LHCN-M2 (cell line): Measurements from ENCODE around the gene S100A8. TPM values are rescaled to one million over a fixed set of nuclear protein-coding genes. Genes with fewer than 3 reads are reported as not detected.

ENCODE experiments used
- DNase-seq: peaks from one replicate; pipeline ENCODE4 v3.0.0-alpha.2; 2012; ENCODE audit warnings: low read depth
- total RNA-seq: library from RNA; depleted of rRNA; stranded (reverse); fragments of >200 nt; gene quantifications from 2 replicates; pipeline ENCODE4 v1.2.3, GENCODE V29; 2014

Gene S100A8
- total RNA-seq, 1 experiment from 2014 or later, result not detected

DNA sequence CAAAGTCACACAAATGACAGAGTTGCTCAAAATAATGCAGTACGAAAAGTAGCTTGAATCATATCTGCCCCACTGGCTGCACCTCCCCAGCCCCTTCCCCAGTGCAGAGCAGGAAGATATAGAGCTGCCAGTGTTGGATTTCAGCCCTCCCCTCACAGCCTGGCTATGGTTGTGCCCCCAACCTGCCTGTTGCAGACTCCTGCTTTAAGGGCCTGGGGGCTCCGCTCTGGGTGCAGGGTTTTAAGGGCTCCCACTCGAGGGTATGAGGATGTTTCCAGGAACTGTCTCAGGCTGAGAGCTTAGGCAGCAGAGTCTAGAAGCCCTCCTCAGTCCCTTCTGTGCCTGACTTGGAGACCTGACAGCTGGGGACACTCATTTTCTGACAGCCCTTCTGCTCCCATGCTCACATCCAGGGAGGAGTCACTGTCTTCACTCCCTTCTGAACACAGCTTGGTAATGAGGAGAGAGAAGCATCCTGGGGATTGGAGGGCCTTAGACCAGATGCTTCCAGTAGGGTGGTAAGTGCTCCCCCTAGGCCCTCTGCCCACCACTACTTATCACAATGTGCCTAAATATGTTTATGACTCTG, 28.6 kb downstream of the S100A8 start:
- no peak for DNase-seq

GRCh38 chr1:153361480-153362109, 29.3 kb downstream of the S100A8 start:
- no peak for DNase-seq

- no peak for DNase-seq
These were observed 30.0 kb downstream of the S100A8 start for GRCh38 chr1:153360592-153361479.

- DNase-seq, result no peak
These were observed 30.7 kb downstream of the S100A8 start for GRCh38 chr1:153360190-153360589.

GRCh38 chr1:153359241-153359640, 31.6 kb downstream of the S100A8 start:
- no peak for DNase-seq

DNA sequence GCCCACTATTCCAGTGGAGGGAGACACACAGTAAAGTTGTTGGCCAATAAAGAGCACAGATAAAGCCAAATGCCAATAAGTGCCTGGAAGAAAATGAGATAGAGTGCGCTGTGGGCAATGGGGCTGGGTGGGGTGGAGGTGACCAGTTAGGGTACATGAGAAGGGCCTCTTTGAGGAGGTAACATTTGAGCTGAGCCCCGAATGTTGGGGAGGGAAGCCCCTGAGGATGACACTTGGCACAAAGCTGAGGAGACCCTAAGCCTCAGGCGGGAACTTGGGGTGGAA, 32.2 kb downstream of the S100A8 start:
- no peak for DNase-seq

- DNase-seq, result no peak
These were observed 32.8 kb downstream of the S100A8 start, which contains the start of gene S100A9 for GRCh38 chr1:153357853-153358690. Gene S100A9 (plus strand): TSS chr1:153357854. CDS start chr1:153358284, 430 bp downstream.

GRCh38 chr1:153357076-153357852, 33.6 kb downstream of the S100A8 start:
- DNase-seq, result no peak

DNA sequence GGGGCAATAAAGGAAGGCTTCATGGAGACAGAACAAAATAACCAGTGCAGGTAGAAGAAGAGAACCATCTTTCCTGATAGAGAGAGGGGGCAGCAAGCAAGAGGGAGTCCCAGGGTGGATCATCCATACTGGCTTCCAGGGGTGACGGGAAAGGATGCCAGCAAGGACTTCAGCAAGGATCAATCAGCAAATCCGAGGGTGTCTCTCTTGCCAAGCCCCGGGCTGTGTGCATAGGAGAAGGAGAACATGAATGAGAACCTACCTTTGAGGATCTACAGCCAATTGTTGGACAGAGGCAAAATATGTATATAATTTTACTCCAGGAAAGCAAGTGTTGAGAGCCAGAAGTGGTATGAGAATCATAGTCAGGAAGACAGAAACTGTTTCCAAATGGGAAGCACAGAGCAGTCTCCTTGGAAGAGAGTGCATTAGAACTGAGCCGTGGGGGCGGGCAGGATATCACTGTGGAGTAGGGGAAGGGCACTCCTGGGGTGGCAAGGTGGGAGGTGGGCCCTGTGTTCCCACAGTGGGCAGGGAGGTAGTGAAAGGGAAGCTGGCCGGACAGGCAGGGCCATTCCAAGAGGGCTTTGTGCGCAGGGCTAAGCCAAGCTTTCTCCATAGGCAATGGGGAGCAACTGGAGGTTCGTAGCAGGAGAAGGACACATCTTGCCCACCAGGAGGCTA, 34.3 kb downstream of the S100A8 start:
- no peak for DNase-seq

- peak; percentile 27 for DNase-seq
These were observed 35.3 kb downstream of the S100A8 start for GRCh38 chr1:153355445-153356071.

- no peak for DNase-seq
These were observed 36.2 kb downstream of the S100A8 start for GRCh38 chr1:153354515-153355193.

DNA sequence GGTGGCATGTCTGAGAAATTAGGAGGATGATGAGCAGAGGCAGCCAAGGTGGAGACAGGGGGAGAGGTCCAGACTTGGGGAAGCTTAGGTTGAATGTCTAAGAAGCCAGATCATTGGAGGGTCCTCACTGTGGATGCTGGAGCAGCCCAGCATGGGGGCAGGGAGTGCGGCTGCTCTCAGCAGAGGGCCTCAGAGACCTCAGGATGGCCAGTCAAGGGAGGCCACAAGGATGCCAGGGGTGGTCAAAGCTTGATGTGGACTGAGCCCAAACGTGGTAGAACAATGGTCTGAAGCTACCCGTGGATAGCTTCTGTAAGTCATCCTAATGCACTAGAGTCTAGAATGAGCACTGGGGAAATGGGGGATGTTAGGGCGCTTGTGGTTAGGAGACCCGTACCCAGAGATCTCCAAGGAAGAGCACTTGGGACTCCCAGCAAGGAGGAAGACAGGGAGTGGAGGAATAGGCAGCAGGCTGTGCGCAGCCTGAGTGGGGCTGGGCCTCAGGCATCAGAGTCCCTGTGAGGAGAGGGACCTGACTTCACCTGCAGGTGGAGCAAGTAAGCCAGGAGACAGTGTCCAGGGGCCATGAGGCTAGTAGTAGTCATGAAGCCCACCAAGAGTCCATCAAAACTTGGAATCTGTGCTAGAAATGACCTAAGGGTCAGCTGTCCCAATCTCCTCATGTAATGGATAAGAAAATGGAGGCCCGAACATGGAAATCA, 37.5 kb downstream of the S100A8 start:
- DNase-seq, result no peak

GRCh38 chr1:153352523-153352922, 38.4 kb downstream of the S100A8 start:
- DNase-seq, result peak; percentile 49

- no peak for DNase-seq
These were observed 40.4 kb downstream of the S100A8 start for GRCh38 chr1:153350321-153350957.

DNA sequence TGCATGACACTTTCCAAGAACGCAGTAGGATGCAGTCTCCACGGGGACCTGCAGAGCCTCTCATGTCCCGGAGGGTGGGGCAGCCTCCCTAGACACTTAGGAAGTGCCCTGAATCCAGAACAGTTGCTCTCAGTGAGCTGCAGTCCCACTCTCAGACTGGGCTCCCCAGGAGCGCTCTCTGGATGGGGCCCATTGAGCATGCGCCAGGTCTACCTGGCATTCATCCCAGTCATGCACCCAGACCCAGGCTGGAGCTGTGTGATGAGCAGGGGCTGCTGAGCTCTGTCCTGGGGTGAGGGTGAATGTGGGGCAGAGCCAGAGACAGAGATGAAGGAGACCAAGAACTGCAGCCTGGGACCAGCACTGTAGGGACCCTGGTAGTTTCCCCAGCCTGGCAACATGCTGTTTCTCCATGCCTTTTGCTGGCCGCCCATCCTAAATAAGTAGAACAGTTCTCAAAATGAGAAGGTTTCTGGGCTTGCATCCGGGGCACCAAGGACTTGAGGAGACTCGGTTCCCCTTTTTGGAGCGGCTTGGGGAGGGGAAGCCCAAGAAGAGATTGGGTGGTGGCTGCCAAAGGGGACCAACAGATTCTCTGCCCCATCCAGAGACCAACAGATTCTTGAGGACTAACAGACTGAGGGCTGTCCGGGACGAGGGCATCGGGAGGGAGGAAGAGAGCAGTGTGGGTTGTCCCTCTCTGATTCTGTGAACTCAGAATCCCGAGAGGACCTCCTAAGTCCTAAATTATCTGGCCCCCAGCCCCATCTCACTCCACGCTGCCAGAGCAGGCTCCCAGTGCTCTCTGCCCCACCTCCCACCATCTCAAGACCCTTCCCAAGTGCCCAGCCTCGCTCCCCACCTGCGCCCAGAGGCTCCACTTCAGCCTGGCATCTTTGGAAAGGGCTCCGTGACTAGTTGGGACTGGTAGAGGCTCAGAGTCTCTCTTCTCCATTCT, 41.2 kb downstream of the S100A8 start:
- no peak for DNase-seq

DNA sequence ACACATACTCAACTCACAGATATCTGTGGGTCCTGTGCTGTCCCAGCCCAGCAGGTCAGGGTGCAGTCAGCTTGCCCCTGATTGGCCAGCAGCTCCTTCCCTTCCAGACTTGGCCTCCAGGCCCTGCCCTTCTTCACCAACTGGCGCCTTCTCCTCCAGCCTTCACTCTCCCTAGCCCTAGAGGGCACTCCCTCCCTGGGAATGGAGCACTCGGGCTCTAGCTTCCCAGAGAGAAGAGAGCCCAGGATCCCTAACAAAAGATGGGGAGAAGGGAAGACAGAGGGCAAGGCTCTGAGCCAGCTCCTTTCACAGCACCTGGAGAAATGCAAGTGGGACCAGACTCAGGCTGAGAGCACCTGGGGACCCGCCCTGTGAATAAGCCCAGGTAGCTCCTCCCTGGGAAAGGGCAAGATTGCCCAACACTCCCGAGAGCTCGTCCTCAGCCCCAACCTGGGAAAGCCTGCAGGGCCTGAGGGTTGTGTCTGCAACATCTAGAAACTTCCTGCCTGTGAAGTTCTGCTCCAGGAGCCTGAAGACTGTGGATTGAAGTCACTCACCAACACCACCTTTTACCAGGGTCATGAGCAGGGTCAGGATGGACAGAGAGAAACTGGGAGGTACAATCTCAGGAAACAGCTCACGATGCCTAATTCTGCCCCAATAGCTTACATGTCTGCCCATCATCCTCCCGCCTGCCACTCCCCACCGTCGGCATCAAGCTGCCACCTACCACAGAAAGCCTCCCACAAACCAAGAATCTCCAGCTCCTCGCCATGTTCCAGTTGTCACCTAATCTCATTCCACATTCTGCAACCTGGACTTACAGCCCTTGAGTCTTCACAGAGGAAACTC, 42.1 kb downstream of the S100A8 start, which contains the start of gene PGLYRP4:
TSS of gene PGLYRP4 (minus strand) at position 331 of the 852 bp plus-strand sequence. CDS start 909 bp downstream, outside the sequence.
- DNase-seq, result no peak
